Gastroesophageal sphincter (tissue), 4 donors: ENCODE results near the gene GP1BB. TPM values are rescaled to one million over a fixed set of nuclear protein-coding genes. Genes with fewer than 3 reads are reported as not detected.

ENCODE experiments used
- ATAC-seq: fragments of 150-250 bp; one replicate; pipeline ENCODE4 v1.9.1; 2016; ENCODE audit warnings: mild to moderate bottlenecking, moderate library complexity
- H3K27ac ChIP-seq, 4 donors: fragments of 200-600 bp; sonication (generic) in 3 of 4; 1 replicate in 3 of 4; 2 replicates in 1 of 4; pipeline ENCODE4 v1.5.1; 2016 to 2019
- H3K27me3 ChIP-seq: fragments of 200-600 bp; sonication (generic); one replicate; pipeline ENCODE4 v1.5.1; 2019
- H3K36me3 ChIP-seq, 2 donors: fragments of 200-600 bp; sonication (generic); one replicate each; pipeline ENCODE4 v1.5.1; 2019; ENCODE audit warnings: control low read depth in 1 of 2
- H3K4me1 ChIP-seq, 3 donors: fragments of 200-600 bp; sonication (generic); 1 replicate in 2 of 3; 2 replicates in 1 of 3; pipeline ENCODE4 v1.5.1; 2016 to 2019; ENCODE audit warnings: control low read depth in 2 of 3
- H3K4me3 ChIP-seq, 2 donors: fragments of 200-600 bp; sonication (generic); one replicate each; pipeline ENCODE4 v1.5.1; 2019; ENCODE audit warnings: mild to moderate bottlenecking in 1 of 2, moderate library complexity in 1 of 2
- H3K9me3 ChIP-seq, 3 donors: fragments of 200-600 bp; sonication (generic); one replicate each; pipeline ENCODE4 v1.5.1; 2017 to 2019; ENCODE audit warnings: control low read depth in 2 of 3
- EP300 ChIP-seq: sonication (generic); formaldehyde crosslinking; IDR thresholded peaks from one replicate; pipeline ENCODE4 v1.6.1; 2017; ENCODE audit warnings: antibody characterized with exemption, mild to moderate bottlenecking
- POLR2A ChIP-seq, 2 donors: fragments of 450-650 bp; IDR thresholded peaks; one replicate each; pipeline ENCODE4 v1.6.1; 2017; ENCODE audit warnings: antibody characterized with exemption in 2 of 2, mild to moderate bottlenecking in 2 of 2, moderate library complexity in 1 of 2
- POLR2AphosphoS5 ChIP-seq: sonication (generic); formaldehyde crosslinking; IDR thresholded peaks from one replicate; pipeline ENCODE4 v1.6.1; 2017; ENCODE audit warnings: antibody characterized with exemption
- WGBS, 2 donors: methylation state at CpG; one replicate each; pipeline ENCODE4 v1.1.5; 2018; ENCODE audit warnings: low coverage in 1 of 2; 5-methylcytosine and 5-hydroxymethylcytosine counted together
- total RNA-seq, 4 donors: library from RNA; depleted of rRNA; stranded (reverse); fragments of >200 nt; gene quantifications; one replicate each; pipeline ENCODE4 v1.1.0, GENCODE V29; 2016
- TF ChIP-seq, protein P1 (sequence below), 4 experiments: fragments of 200-600 bp in 2 of 4; fragments of 450-650 bp in 2 of 4; sonication (generic) in 1 of 4; IDR thresholded peaks; one replicate each; pipeline ENCODE4 v1.5.1; 2017 to 2019; ENCODE audit warnings: antibody characterized with exemption in 4 of 4, mild to moderate bottlenecking in 2 of 4, moderate library complexity in 2 of 4

The GP1BB gene
- total RNA-seq, 4 donors from 2014 or later: 2.0 to 12.5 (median 5.6) TPM

DNA sequence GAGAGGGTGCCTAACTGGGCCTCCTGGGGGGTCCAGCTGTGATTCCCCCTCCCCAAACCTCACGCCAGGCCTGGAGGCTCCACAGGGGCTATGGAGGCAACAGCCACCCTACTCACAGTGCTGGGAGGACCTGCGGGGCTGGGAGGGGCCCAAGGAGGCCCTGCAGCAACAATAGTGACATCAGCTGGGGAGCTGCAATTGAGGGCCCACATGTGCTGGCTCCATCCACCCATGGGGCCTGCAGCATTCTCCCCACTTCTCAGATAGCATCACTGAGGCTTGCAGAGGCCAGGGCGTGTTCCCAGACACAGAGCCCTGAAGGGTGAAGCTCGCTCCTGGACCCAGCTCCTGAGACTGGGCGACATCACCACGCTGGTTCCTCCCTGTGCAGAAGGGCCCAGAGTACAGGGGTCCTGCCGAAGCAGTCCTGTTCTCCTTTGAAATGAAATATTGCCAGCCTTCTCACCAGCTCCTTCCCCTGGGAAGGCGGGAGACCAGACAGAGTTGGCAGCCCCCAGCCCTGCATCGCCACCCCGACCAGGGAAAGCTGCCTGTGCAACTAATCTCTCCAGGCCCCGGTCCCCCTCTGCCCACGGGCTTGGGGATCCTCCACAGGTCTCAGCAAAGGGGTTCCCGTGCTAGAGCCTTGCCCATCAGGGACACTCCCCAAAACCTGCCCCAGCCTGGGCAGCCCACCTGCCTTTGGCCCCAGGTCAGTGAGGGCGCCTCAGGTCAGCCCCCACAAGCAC lies 28.3 kb downstream of the GP1BB start:
- H3K9me3 ChIP-seq: no peaks in the 10 kb centered on the region
- H3K27me3 ChIP-seq: peaks cover 74% of the 10 kb centered on the region
- H3K27ac ChIP-seq: no peak overlapping the region
- WGBS, 2 donors: 100% methylated on average over 1 of the region's 14 CpGs; no CpG with 5 or more reads in 1 of the 2 donors
- H3K36me3 ChIP-seq: no peaks in the 10 kb centered on the region
- no peak overlapping the region for H3K4me3 ChIP-seq
- H3K4me1 ChIP-seq: peaks cover 0 to 22% (median 14%) of the 10 kb centered on the region in 3 donors
- ATAC-seq: no peak
- TF ChIP-seq EP300 (no peak), POLR2A (IDR thresholded peaks at IDR 0.05) (no peak), POLR2AphosphoS5 (no peak)
- TF ChIP-seq, protein P1, sequence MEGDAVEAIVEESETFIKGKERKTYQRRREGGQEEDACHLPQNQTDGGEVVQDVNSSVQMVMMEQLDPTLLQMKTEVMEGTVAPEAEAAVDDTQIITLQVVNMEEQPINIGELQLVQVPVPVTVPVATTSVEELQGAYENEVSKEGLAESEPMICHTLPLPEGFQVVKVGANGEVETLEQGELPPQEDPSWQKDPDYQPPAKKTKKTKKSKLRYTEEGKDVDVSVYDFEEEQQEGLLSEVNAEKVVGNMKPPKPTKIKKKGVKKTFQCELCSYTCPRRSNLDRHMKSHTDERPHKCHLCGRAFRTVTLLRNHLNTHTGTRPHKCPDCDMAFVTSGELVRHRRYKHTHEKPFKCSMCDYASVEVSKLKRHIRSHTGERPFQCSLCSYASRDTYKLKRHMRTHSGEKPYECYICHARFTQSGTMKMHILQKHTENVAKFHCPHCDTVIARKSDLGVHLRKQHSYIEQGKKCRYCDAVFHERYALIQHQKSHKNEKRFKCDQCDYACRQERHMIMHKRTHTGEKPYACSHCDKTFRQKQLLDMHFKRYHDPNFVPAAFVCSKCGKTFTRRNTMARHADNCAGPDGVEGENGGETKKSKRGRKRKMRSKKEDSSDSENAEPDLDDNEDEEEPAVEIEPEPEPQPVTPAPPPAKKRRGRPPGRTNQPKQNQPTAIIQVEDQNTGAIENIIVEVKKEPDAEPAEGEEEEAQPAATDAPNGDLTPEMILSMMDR (IDR thresholded peaks at IDR 0.05): no peak

DNA sequence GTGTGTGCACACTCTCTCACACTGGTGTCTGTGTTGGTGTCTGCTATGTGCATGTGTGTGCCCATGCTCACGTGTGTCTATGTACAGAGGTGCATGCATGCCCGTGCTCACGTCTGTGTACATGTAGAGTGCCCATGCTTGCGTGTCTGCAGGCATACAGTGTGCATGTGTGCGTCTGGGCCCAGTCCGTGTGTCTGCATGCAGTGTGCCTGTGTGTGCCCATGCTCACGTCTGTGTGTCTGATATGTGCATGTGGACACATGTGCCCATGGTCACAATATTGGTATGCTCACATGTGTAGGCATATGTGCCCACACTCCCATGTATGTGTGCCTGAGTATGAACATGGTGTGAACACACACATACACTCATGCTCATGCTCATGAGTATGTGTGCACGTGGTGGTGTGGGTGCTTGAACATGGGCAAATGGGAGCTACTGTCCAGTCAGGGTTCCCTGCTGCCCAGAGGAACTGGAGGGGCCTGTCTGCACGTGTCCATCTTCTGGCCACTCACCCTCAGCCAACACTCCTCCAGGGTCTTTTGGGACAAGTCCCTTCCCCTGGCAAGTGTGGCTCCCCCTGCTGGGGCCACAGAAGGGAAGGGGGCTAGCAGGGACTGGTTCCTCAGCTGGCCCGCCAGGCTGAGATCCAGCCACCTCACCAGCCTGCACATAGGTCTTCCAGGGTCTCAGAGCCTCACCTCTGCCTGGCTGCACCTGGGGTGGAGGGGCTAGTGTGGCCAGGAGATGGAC lies 29.9 kb downstream of the GP1BB start:
- ATAC-seq: no peak
- Histone ChIP-seq H3K36me3 (no peaks in the 10 kb centered on the region), H3K27me3 (peaks cover 90% of the 10 kb centered on the region), H3K27ac (no peak overlapping the region), H3K4me1 (peaks cover 0 to 31% (median 18%) of the 10 kb centered on the region in 3 donors), H3K9me3 (no peaks in the 10 kb centered on the region), H3K4me3 (no peak overlapping the region)
- no peak for TF ChIP-seq POLR2A (IDR thresholded peaks at IDR 0.05)
- TF ChIP-seq POLR2AphosphoS5: no peak
- TF ChIP-seq, protein P1 (IDR thresholded peaks at IDR 0.05): no peak
- TF ChIP-seq EP300: no peak
- WGBS, 2 donors: 89% methylated on average over 4 of the region's 10 CpGs; no CpG with 5 or more reads in 1 of the 2 donors

DNA sequence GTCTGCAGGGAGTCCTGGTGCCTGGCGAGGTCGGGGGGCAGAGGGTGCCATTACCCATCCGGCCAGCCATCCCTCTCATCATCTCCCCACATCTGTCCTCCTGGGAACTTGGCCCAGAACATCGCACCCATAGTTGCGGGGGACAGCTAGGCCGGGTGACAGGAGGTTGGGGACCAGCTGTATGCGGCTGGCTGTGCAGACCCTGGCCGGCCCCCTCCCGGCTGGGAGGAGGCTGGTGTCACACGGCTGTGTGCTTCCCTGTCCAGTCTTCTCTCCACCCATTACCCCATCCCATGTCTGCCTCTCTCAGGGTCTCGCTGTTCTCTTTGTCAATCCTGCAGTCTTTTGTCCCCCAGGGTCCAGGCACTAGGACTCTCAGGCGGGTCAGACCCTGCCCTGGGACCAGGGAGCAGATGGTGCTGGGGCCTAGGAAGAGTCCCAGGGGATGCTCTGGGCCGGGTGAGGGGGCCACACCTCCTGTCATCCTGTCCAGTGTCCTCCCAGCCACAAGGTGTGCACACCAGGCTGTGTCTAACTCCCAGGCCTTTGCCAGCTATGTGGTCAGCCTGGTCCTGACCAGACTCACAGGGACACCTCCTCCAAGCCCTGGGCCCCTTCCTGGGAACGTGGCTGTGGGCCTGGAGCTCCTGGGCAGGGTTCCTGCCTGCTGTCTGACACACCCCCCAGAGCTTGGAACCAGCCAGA lies 30.8 kb downstream of the GP1BB start:
- Histone ChIP-seq H3K27me3 (peaks cover 98% of the 10 kb centered on the region), H3K4me1 (peaks cover 0 to 39% (median 18%) of the 10 kb centered on the region in 3 donors), H3K9me3 (no peaks in the 10 kb centered on the region), H3K27ac (no peak overlapping the region), H3K4me3 (no peak overlapping the region), H3K36me3 (no peaks in the 10 kb centered on the region)
- ATAC-seq: no peak
- WGBS, 2 donors: 52% methylated on average over 9 of the region's 14 CpGs; no CpG with 5 or more reads in 1 of the 2 donors
- TF ChIP-seq EP300: no peak
- no peak for TF ChIP-seq POLR2A (IDR thresholded peaks at IDR 0.05)
- TF ChIP-seq, protein P1 (IDR thresholded peaks at IDR 0.05): no peak
- no peak for TF ChIP-seq POLR2AphosphoS5

DNA sequence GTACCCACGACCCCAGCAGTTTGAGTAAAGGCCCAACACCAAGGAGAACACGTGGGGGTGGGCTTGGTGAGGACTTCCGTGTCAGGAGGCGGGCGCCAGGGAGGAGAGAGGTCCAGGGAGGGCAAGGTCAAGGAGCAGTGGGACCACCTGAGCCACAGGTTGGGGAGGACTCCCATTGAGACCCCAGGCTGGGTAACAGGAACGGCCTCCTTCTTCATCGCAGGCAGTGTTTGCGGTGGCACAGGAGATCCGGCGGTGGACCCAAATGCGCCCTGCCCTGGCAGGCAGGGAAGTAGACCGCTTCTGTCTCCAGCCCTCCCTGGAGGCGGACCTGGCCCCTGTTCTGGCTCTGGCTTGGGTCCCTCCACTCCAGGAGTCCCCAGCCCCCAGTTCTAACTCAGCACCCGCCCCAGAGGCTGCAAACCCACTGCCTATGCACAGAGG lies 31.4 kb downstream of the GP1BB start:
- Histone ChIP-seq H3K27me3 (peaks cover 98% of the 10 kb centered on the region), H3K4me3 (peak overlapping the region in 1 of 2 donors; percentile 1), H3K27ac (no peak overlapping the region), H3K36me3 (no peaks in the 10 kb centered on the region), H3K9me3 (no peaks in the 10 kb centered on the region), H3K4me1 (peaks cover 0 to 45% (median 22%) of the 10 kb centered on the region in 3 donors)
- no CpG with 5 or more reads among the region's 14 CpGs for WGBS, 2 donors
- TF ChIP-seq POLR2AphosphoS5 (no peak), POLR2A (IDR thresholded peaks at IDR 0.05) (no peak), EP300 (no peak)
- TF ChIP-seq, protein P1 (IDR thresholded peaks at IDR 0.05): no peak
- ATAC-seq: no peak
